ENCODE data around the gene PISD. TPM values are rescaled to one million over a fixed set of nuclear protein-coding genes. Genes with fewer than 3 reads are reported as not detected.

The PISD gene
- total and polyA plus RNA-seq, 2 donors (not counting 1 experiment from before 2014, with no cell fraction given) = 21.1 to 25.6 TPM

DNA sequence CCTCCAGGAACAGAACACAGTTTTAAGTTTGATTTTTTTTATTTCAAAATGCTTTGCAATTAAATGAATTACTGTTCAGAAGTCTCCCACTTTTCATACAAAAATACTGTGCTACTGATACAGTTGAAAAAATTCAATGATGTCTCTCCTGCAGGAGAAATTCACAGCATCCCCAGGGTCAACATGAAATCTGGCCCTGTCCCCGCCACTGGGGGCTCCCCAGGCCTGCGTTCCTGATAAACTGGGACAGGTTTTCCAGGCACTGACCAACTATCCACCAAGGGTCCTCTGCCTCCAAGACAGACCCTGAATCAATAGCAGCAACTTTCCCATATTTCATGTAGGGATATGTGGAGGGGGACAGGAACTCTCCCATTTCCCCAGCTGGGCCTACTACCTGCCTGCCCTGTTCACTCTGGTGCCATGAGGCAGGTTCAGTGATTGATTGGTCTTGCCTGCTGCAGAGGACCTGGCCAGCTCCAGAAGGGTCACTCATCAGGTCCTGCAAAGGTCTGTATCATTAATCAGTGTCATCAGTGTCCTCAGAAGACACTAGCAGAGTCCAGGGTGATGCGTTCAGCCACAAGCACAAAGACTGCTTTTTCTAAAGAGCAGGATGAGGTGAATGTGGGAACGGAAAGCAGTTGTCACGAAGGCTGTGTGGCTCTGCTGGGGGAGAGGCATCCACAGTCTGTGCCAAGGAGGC is 43.4 kb downstream of the PISD start:
- no peaks in the 10 kb centered on the region for H3K4me1 ChIP-seq (ENCODE audit: control insufficient read depth, extremely low read depth, insufficient read depth, low read length)
- H3K27me3 ChIP-seq (ENCODE audit: control insufficient read depth, insufficient read depth, low read length) = no peaks in the 10 kb centered on the region
- no peak overlapping the region for H3K4me3 ChIP-seq (replicated peaks in 1 of 4; ENCODE audit: control extremely low read depth in 1 of 4, insufficient read depth in 1 of 4, low read depth in 3 of 4, low read length in 4 of 4)
- H3K9me3 ChIP-seq (ENCODE audit: control insufficient read depth, insufficient read depth, low read depth, low read length) = no peaks in the 10 kb centered on the region
- no peak overlapping the region for H3K4me2 ChIP-seq (ENCODE audit: extremely low read depth, insufficient read depth, low read length)
- H4K20me1 ChIP-seq (ENCODE audit: control insufficient read depth, extremely low read depth, insufficient read depth, low read length) = no peaks in the 10 kb centered on the region
- H3K27ac ChIP-seq (ENCODE audit: insufficient read depth, low read length) = no peak overlapping the region
- H3K9ac ChIP-seq (ENCODE audit: insufficient read depth, low read length) = no peak overlapping the region
- peaks cover 17% of the 10 kb centered on the region for H3K79me2 ChIP-seq (ENCODE audit: control insufficient read depth, insufficient read depth, low read length)
- no peak overlapping the region for H2AFZ ChIP-seq (ENCODE audit: low read length)
- no peak for TF ChIP-seq EZH2 (IDR thresholded peaks at IDR 0.05; ENCODE audit: low read length, missing control alignments)
- TF ChIP-seq, protein P1, sequence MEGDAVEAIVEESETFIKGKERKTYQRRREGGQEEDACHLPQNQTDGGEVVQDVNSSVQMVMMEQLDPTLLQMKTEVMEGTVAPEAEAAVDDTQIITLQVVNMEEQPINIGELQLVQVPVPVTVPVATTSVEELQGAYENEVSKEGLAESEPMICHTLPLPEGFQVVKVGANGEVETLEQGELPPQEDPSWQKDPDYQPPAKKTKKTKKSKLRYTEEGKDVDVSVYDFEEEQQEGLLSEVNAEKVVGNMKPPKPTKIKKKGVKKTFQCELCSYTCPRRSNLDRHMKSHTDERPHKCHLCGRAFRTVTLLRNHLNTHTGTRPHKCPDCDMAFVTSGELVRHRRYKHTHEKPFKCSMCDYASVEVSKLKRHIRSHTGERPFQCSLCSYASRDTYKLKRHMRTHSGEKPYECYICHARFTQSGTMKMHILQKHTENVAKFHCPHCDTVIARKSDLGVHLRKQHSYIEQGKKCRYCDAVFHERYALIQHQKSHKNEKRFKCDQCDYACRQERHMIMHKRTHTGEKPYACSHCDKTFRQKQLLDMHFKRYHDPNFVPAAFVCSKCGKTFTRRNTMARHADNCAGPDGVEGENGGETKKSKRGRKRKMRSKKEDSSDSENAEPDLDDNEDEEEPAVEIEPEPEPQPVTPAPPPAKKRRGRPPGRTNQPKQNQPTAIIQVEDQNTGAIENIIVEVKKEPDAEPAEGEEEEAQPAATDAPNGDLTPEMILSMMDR (conservative IDR thresholded peaks at IDR 0.05 in 1 of 2, IDR thresholded peaks at IDR 0.05 in 1 of 2; ENCODE audit: low read depth in 1 of 2, low read length in 2 of 2) = no peak
- peaks cover 28% of the 10 kb centered on the region for H3K36me3 ChIP-seq (ENCODE audit: control insufficient read depth, insufficient read depth, low read length)
- DNase-seq (ENCODE audit: low read depth in 2 of 2) = no peak

DNA sequence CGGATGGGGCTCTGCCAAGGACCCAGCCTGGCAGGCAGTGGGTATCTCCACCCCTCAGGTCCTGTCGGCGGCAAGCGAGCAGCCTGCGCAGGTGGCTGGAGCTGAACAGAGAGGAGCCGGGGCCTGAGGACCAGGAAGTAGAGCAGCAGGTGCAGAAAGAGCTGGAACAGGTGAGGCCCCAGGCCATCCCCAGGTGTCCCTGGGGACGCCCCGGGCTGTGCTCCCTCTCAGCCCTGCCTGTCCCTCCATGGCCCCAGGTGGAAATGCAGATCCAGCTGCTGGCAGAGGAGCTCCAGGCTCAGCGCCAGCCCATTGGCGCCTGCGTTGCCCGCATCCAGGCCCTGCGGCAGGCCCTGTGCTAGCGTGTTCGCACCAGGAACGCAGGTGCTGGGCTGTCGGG is 44.0 kb downstream of the PISD start:
- Histone ChIP-seq H3K9ac (ENCODE audit: insufficient read depth, low read length) (no peak overlapping the region), H3K4me3 (replicated peaks in 1 of 4; ENCODE audit: control extremely low read depth in 1 of 4, insufficient read depth in 1 of 4, low read depth in 3 of 4, low read length in 4 of 4) (no peak overlapping the region), H3K27me3 (ENCODE audit: control insufficient read depth, insufficient read depth, low read length) (no peaks in the 10 kb centered on the region), H3K79me2 (ENCODE audit: control insufficient read depth, insufficient read depth, low read length) (peaks cover 12% of the 10 kb centered on the region), H3K36me3 (ENCODE audit: control insufficient read depth, insufficient read depth, low read length) (peaks cover 27% of the 10 kb centered on the region), H3K27ac (ENCODE audit: insufficient read depth, low read length) (no peak overlapping the region), H3K4me2 (ENCODE audit: extremely low read depth, insufficient read depth, low read length) (no peak overlapping the region), H4K20me1 (ENCODE audit: control insufficient read depth, extremely low read depth, insufficient read depth, low read length) (no peaks in the 10 kb centered on the region), H2AFZ (ENCODE audit: low read length) (no peak overlapping the region), H3K4me1 (ENCODE audit: control insufficient read depth, extremely low read depth, insufficient read depth, low read length) (no peaks in the 10 kb centered on the region), H3K9me3 (ENCODE audit: control insufficient read depth, insufficient read depth, low read depth, low read length) (no peaks in the 10 kb centered on the region)
- TF ChIP-seq EZH2 (IDR thresholded peaks at IDR 0.05; ENCODE audit: low read length, missing control alignments) = no peak
- TF ChIP-seq, protein P1 (conservative IDR thresholded peaks at IDR 0.05 in 1 of 2, IDR thresholded peaks at IDR 0.05 in 1 of 2; ENCODE audit: low read depth in 1 of 2, low read length in 2 of 2) = no peak
- DNase-seq (ENCODE audit: low read depth in 2 of 2) = no peak

DNA sequence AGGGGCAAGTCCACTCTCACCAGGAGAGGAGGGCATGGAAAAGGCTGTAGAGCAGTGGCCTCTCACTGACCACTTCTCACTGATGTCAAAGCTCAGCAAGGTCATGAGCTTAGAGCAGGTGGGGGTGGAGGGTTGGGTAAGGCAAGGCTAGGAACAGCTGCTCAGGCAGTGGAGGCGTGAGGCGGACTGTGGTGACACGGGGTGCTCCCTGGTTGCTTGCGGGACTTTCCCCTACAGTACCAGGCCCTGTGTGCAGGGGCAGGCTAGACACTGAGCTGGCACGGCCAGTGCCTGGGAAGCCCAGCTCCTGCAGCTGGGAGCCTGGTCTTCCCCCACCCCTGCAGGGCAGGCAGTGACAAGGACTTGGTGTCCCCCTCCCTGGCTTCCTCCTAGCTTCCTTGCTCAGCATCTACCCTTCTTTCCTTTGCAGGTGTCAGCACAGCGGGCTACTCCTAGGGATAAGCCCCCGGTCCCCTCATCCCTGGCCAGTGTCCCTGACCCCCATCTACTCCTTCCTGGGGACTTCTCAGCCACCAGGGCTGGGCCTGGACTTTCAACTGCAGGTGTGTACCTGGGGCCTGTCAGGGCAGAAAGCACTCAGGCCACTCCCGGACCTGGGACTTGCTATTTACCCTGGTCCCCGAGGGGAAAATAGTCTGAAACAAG is 45.6 kb downstream of the PISD start:
- no peak overlapping the region for H3K9ac ChIP-seq (ENCODE audit: insufficient read depth, low read length)
- TF ChIP-seq EZH2 (IDR thresholded peaks at IDR 0.05; ENCODE audit: low read length, missing control alignments) = no peak
- TF ChIP-seq, protein P1 (conservative IDR thresholded peaks at IDR 0.05 in 1 of 2, IDR thresholded peaks at IDR 0.05 in 1 of 2; ENCODE audit: low read depth in 1 of 2, low read length in 2 of 2) = no peak
- DNase-seq (ENCODE audit: low read depth in 2 of 2) = no peak

More for the DNA sequence above, 45.6 kb downstream of the PISD start:
- Histone ChIP-seq H3K4me2 (ENCODE audit: extremely low read depth, insufficient read depth, low read length) (no peak overlapping the region), H3K4me3 (replicated peaks in 1 of 4; ENCODE audit: control extremely low read depth in 1 of 4, insufficient read depth in 1 of 4, low read depth in 3 of 4, low read length in 4 of 4) (no peak overlapping the region), H3K27me3 (ENCODE audit: control insufficient read depth, insufficient read depth, low read length) (no peaks in the 10 kb centered on the region), H4K20me1 (ENCODE audit: control insufficient read depth, extremely low read depth, insufficient read depth, low read length) (no peaks in the 10 kb centered on the region), H3K9me3 (ENCODE audit: control insufficient read depth, insufficient read depth, low read depth, low read length) (no peaks in the 10 kb centered on the region), H3K36me3 (ENCODE audit: control insufficient read depth, insufficient read depth, low read length) (peaks cover 20% of the 10 kb centered on the region), H3K79me2 (ENCODE audit: control insufficient read depth, insufficient read depth, low read length) (no peaks in the 10 kb centered on the region), H2AFZ (ENCODE audit: low read length) (no peak overlapping the region), H3K4me1 (ENCODE audit: control insufficient read depth, extremely low read depth, insufficient read depth, low read length) (no peaks in the 10 kb centered on the region), H3K27ac (ENCODE audit: insufficient read depth, low read length) (no peak overlapping the region)
